ENCODE results near the gene ALPP.
"Not testable (repeated sequence)": the region's sequence is repeated elsewhere in the genome, so short reads cannot be mapped to it uniquely, and the experiment has no call there.

The ALPP gene

DNA sequence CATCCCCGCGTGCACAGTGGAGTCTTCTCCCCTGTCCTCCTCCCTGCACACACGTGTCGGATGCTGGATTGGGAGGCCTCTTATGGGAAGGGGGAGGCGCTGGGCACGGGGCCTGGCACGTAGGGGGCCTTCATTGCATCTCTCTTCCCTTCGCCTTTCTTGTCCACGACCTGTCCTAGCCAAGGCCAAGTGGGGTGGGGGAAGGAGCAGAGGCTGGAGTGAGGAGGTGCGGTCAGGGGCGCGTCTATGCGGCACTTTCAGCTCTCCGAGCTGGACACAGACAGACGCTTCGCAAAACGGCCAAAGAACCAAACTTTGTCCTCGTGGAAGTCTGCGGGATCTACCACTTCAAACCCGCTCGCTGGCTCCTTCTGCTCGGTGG, 41.5 kb downstream of the ALPP start:
- no peak for DNase-seq
- H3K27ac Mint-ChIP-seq = no peak overlapping the region
- peaks cover 14% of the 10 kb centered on the region for H3K9me3 Mint-ChIP-seq
- H3K27me3 Mint-ChIP-seq = peaks cover 97% of the 10 kb centered on the region
- H3K4me1 Mint-ChIP-seq = peaks cover 16% of the 10 kb centered on the region
- CTCF ChIA-PET = no interaction called here
- no peak overlapping the region for H3K4me3 Mint-ChIP-seq
- peaks cover 3% of the 10 kb centered on the region for H3K36me3 Mint-ChIP-seq

DNA sequence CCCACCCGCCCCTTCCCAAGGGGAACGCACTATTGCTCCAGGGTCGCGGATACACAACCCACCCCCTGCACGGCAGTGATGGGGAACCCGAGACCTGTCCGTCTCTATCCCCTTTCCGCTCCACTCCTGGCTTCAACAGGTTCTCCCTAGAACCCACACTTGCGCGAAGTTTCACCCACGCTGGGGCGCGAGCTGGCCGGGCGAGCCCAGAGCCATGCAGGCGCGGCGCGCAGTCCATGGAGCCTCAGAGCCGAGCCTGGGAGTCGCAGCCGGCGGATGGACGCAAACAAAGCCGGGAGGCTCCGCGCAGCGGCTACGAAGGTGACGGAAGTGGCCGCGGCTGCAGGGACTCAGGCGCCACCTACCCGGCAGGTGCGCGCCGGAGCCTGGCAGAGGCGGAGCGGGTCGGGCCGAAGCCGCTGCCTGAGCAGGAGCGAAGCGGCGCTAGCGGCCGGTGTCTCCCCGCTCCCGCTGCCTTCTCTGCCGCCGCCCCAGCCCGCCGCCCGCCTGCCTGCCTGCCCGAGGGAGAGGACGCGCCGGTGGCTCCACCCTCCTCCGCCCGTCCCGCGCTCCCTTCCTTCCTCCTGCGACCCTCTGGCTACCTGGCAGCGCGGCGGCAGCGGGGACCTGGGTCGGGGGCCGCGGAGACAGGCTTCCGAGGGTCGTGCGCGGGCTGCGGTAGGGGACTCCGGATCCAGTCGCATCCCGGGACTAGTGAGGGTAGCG, 42.1 kb downstream of the ALPP start:
- Mint-ChIP-seq H3K36me3 (peaks cover 3% of the 10 kb centered on the region), H3K27me3 (peaks cover 91% of the 10 kb centered on the region), H3K4me1 (peaks cover 16% of the 10 kb centered on the region), H3K4me3 (peak overlapping the region; percentile 26), H3K27ac (no peak overlapping the region), H3K9me3 (peaks cover 14% of the 10 kb centered on the region)
- DNase-seq = peak; percentile 66
- CTCF ChIA-PET = no interaction called here

DNA sequence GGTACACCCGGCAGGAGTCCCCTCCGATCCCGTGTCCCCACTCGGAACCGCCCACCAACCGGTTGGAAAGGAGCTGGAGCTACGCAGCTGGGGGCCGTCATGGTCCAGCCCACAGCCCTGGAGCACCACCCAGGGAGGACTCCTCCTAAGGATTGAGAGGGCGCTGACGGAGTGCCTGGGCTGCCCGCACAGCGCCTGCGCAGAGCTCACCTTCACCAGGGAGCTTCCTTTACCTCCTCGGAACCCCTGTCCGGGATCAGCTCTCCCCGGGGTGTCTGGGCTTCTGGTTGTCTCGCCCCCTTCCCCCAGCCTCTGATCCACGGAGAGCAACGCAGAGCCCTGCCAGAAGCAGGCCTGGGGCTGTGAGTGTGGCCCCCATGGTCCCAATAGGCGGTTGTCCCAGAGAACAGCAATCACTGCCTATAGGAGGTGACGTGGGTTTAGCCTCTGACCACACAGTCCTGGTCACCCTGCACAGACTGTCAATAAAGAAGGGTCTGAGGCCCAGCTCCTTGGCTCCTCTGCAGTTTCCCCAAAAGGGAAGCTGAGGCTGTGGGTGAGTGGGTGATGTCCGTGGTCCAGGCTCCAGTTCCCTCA, 42.7 kb downstream of the ALPP start:
- peaks cover 14% of the 10 kb centered on the region for H3K9me3 Mint-ChIP-seq
- peaks cover 85% of the 10 kb centered on the region for H3K27me3 Mint-ChIP-seq
- DNase-seq = peak; percentile 24
- peaks cover 3% of the 10 kb centered on the region for H3K36me3 Mint-ChIP-seq
- CTCF ChIA-PET = no interaction called here
- no peak overlapping the region for H3K27ac Mint-ChIP-seq
- H3K4me3 Mint-ChIP-seq = no peak overlapping the region
- H3K4me1 Mint-ChIP-seq = peaks cover 16% of the 10 kb centered on the region

DNA sequence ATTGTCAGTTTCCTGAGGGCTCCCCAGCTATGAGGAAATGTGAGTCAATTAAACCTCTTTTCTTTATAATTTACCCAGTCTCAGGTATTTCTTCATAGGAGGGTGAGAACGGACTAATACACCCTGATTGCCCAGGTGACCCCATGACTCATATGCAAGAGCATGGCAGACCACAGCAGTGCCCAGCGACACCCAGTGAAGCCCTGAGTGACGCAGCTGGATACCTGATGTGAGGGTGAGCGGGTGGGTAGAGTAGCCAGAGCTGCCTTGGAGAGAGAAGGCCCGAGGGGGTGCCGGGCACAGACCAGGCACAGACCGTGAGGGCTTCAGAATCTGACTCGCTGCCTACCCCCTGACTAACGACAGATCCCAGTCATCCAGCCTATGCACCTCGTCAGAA, 43.5 kb downstream of the ALPP start:
- Mint-ChIP-seq H3K36me3 (peaks cover 3% of the 10 kb centered on the region), H3K27ac (no peak overlapping the region), H3K4me3 (peak overlapping the region; percentile 6), H3K27me3 (peaks cover 77% of the 10 kb centered on the region), H3K4me1 (peaks cover 16% of the 10 kb centered on the region), H3K9me3 (peaks cover 14% of the 10 kb centered on the region)
- peak; percentile 1 for DNase-seq
- CTCF ChIA-PET = no interaction called here

DNA sequence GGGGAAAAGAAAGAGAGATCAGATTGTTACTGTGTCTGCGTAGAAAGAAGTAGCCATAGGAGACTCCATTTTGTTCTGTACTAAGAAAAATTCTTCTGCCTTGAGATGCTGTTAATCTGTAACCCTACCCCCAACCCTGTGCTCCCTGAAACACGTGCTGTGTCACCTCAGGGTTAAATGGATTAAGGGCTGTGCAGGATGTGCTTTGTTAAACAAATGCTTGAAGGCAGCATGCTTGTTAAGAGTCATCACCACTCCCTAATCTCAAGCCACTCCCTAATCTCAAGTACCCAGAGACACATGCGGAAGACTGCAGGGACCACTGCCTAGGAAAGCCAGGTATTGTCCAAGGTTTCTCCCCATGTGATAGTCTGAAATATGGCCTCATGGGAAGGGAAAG, 44.4 kb downstream of the ALPP start:
- peaks cover 67% of the 10 kb centered on the region for H3K27me3 Mint-ChIP-seq
- H3K27ac Mint-ChIP-seq, H3K36me3 Mint-ChIP-seq, DNase-seq, CTCF ChIA-PET, H3K4me3 Mint-ChIP-seq: not testable (repeated sequence)
- peaks cover 16% of the 10 kb centered on the region for H3K4me1 Mint-ChIP-seq
- H3K9me3 Mint-ChIP-seq = peaks cover 14% of the 10 kb centered on the region

DNA sequence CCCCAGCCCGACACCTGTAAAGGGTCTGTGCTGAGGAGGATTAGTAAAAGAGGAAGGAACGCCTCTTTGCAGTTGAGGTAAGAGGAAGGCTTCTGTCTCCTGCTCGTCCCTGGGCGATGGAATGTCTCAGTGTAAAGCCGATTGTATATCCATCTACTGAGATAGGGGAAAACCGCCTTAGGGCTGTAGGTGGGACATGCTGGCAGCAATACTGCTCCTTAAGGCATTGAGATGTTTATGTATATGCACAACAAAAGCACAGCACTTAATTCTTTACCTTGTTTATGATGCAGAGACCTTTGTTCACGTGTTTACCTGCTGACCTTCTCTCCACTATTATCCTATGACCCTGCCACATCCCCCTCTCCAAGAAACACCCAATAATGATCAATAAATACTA, 44.9 kb downstream of the ALPP start:
- peak; percentile 7 for DNase-seq
- Mint-ChIP-seq H3K9me3 (peaks cover 14% of the 10 kb centered on the region), H3K27me3 (peaks cover 63% of the 10 kb centered on the region), H3K4me1 (peaks cover 14% of the 10 kb centered on the region)
- H3K36me3 Mint-ChIP-seq, H3K4me3 Mint-ChIP-seq, CTCF ChIA-PET, H3K27ac Mint-ChIP-seq: not testable (repeated sequence)

DNA sequence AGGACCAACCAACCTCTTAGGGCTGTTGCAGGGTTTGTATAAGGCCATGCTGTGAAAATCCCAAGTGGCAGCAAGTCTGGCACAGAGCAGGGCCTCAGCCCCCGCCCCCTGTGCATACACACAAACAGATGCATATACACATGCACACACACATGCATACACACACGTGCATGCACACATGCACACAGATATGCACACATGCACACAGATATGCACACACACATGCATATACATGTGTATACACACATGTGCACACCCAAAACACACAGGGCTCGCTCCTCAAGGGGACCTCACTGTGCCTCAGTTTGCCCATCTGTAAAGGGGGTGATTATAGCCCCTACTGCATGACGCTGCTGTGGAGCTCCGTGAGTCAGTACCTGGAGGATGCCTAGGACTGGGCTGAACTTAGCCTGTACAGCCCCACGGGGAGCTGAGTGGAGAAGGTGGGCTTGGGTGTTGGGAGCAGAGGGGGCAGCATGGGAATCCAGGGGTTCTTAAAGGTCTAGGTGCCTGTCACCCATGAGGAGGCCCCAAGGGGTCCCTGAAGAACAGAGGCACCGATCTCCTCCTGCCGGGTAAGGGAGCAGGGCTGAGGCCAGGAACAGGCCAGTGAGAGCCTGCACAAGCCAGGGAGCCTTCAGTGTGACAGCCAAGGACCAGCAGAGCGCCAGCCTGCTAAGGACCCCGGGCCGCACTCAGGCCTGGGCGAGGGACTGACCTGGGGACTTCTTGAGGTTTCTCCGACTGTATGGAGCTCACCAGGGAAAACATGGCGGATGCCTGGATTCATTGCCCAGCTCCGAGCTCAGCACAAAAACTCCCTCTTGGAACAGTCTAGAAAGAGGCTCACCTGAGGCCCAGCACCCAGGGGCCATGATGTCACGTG, 53.4 kb downstream of the ALPP start:
- Mint-ChIP-seq H3K4me3 (no peak overlapping the region), H3K36me3 (no peaks in the 10 kb centered on the region), H3K9me3 (no peaks in the 10 kb centered on the region), H3K27ac (no peak overlapping the region), H3K27me3 (peaks cover 11% of the 10 kb centered on the region), H3K4me1 (no peaks in the 10 kb centered on the region)
- CTCF ChIA-PET = no interaction called here
- no peak for DNase-seq
